MM.1S (cell line): ENCODE data around the gene ZNF738.

Experiments
- CTCF ChIP-seq: fragments of 300-600 bp; sonication (generic); IDR thresholded peaks from 2 replicates; pipeline ENCODE4 v1.5.1; 2016; ENCODE audit warnings: antibody characterized with exemption, low read length, mixed read lengths
- EZH2 ChIP-seq: fragments of 300-600 bp; sonication (generic); optimal IDR thresholded peaks from 2 replicates; pipeline ENCODE3; 2017; ENCODE audit warnings: low read depth, mild to moderate bottlenecking, antibody characterized with exemption, low read length, mixed read lengths
- EZH2phosphoT487 ChIP-seq: fragments of 300-600 bp; sonication (generic); IDR thresholded peaks from 2 replicates; pipeline ENCODE4 v1.6.1; 2018; ENCODE audit warnings: antibody characterized with exemption, low read length

- TF ChIP-seq CTCF: no peak
- TF ChIP-seq EZH2phosphoT487: no peak
- no peak for TF ChIP-seq EZH2
These were observed 32.6 kb upstream of the ZNF738 start for GRCh38 chr19:21326169-21326568.
